ENCODE measurements around the gene TMEM234. TPM values are rescaled to one million over a fixed set of nuclear protein-coding genes. Genes with fewer than 3 reads are reported as not detected.

Gene TMEM234
- total and polyA plus RNA-seq, 7 donors = 4.4 to 23.1 (median 7.2) TPM

DNA sequence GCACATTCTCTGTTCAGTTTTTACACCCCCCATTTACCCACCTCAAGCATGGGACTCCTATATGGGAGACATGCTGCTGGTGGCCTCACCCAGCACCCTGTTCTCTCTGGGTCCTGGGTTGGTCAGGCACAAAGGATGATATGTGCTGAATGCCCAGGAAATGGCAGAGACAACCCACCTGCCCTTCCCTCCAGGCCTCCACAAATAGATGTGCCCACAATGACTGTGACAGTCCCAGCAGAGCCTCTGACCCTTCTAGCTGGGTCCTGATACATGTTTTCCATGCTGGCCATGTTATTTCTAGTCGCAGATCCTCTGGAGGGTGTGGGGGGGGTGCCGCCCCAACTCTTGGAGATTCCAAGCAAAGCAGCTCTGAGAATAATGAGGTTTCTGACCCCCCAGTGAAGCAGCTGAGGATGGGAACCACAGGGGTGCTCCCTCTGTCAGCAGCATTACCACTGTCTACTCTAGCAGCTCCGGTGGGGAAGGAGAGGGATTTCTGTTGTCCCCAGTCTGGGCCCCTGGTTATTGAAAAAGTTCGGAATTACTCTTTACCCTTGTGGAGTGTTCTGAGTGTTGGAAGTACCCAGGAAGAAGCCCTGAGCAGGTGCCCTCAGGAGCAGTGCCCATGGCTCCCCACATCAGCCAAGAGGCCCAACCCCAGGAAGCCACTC lies 23.0 kb downstream of the TMEM234 start:
- intact Hi-C loops (cut with DNase I) = no loop called here
- TF ChIP-seq POLR2A (IDR thresholded peaks at IDR 0.05) (no peak), POLR2AphosphoS5 (IDR thresholded peaks at IDR 0.05) (no peak), EP300 (IDR thresholded peaks at IDR 0.05) (no peak)
- TF ChIP-seq, protein P1, sequence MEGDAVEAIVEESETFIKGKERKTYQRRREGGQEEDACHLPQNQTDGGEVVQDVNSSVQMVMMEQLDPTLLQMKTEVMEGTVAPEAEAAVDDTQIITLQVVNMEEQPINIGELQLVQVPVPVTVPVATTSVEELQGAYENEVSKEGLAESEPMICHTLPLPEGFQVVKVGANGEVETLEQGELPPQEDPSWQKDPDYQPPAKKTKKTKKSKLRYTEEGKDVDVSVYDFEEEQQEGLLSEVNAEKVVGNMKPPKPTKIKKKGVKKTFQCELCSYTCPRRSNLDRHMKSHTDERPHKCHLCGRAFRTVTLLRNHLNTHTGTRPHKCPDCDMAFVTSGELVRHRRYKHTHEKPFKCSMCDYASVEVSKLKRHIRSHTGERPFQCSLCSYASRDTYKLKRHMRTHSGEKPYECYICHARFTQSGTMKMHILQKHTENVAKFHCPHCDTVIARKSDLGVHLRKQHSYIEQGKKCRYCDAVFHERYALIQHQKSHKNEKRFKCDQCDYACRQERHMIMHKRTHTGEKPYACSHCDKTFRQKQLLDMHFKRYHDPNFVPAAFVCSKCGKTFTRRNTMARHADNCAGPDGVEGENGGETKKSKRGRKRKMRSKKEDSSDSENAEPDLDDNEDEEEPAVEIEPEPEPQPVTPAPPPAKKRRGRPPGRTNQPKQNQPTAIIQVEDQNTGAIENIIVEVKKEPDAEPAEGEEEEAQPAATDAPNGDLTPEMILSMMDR (IDR thresholded peaks at IDR 0.05) = no peak
- H3K27me3 ChIP-seq = no peaks in the 10 kb centered on the region
- no peaks in the 10 kb centered on the region for H3K9me3 ChIP-seq
- peaks cover 11 to 40% (median 22%) of the 10 kb centered on the region in 4 donors for H3K36me3 ChIP-seq
- WGBS, 2 donors = 77 to 89% methylated on average over 4 of the region's 4 CpGs
- H3K27ac ChIP-seq = peak overlapping the region; percentile 85 to 90 (median 88)
- no peak for DNase-seq
- H3K4me1 ChIP-seq = peaks cover 0 to 30% (median 23%) of the 10 kb centered on the region in 4 donors
- no peak overlapping the region for H3K4me3 ChIP-seq

DNA sequence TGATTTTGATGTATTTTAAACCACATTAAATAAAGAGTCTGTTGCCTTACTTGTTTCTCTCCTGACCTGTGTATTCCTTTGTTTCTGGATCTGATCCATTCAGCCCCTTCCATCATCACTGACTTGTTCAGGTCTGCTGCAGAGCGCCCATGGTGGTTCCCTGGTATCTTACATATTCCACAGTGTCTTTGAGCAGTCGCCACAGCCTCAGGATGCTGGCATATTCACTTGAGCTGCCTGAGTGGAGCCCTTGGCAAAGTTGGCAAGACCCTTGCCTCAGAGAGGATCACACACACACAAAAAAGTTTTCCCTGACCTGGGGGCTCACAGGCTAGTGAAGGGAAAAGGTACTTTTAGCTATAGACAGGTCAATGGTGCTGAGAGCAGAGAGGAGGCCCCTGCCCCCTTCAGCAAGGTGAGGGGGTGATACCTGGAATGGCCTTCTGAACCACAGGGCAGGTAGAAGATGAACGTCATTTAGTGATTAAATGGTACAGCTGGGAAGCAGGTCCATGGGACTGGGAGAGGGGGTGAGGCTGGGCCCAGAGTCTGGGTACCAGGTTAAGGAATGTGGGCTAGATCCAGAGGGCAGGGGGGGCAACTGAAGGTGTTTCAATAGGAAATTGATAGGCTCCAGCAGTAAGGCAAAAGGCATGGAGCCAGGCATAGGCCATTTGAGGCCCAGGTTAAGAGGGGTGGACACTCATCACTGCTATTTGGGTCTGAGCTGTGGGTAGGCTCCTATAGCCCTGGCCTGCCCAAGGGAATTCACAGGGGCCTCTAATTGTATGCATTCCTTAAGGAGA lies 23.7 kb downstream of the TMEM234 start:
- DNase-seq = no peak
- Histone ChIP-seq H3K4me1 (peaks cover 0 to 30% (median 23%) of the 10 kb centered on the region in 4 donors), H3K9me3 (no peaks in the 10 kb centered on the region), H3K36me3 (peaks cover 18 to 47% (median 30%) of the 10 kb centered on the region in 4 donors), H3K27me3 (no peaks in the 10 kb centered on the region), H3K27ac (peak overlapping the region in 2 of 4 donors; percentile 88 to 89), H3K4me3 (no peak overlapping the region)
- intact Hi-C loops (cut with DNase I) = no loop called here
- WGBS, 2 donors = 84 to 85% methylated on average over 3 of the region's 3 CpGs
- TF ChIP-seq, protein P1 (IDR thresholded peaks at IDR 0.05) = no peak
- TF ChIP-seq EP300 (IDR thresholded peaks at IDR 0.05) (no peak), POLR2AphosphoS5 (IDR thresholded peaks at IDR 0.05) (no peak), POLR2A (IDR thresholded peaks at IDR 0.05) (no peak)

DNA sequence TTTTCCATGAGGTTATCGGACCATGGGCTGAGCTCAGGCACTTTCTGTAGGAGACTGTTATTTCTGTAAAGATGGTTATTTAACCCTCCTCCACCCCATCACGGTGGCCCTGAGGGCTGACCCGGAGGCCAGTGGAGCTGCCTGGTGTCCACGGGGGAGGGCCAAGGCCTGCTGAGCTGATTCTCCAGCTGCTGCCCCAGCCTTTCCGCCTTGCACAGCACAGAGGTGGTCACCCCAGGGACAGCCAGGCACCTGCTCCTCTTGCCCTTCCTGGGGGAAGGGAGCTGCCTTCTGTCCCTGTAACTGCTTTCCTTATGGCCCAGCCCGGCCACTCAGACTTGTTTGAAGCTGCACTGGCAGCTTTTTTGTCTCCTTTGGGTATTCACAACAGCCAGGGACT lies 24.3 kb downstream of the TMEM234 start:
- intact Hi-C loops (cut with DNase I) = no loop called here
- Histone ChIP-seq H3K27me3 (no peaks in the 10 kb centered on the region), H3K4me3 (no peak overlapping the region), H3K36me3 (peaks cover 24 to 53% (median 36%) of the 10 kb centered on the region in 4 donors), H3K9me3 (no peaks in the 10 kb centered on the region), H3K4me1 (peaks cover 0 to 30% (median 23%) of the 10 kb centered on the region in 4 donors), H3K27ac (no peak overlapping the region)
- DNase-seq = no peak
- TF ChIP-seq, protein P1 (IDR thresholded peaks at IDR 0.05) = no peak
- no peak for TF ChIP-seq POLR2AphosphoS5 (IDR thresholded peaks at IDR 0.05)
- TF ChIP-seq POLR2A (IDR thresholded peaks at IDR 0.05) = no peak
- TF ChIP-seq EP300 (IDR thresholded peaks at IDR 0.05) = no peak
- WGBS, 2 donors = 76 to 84% methylated on average over 6 of the region's 6 CpGs

DNA sequence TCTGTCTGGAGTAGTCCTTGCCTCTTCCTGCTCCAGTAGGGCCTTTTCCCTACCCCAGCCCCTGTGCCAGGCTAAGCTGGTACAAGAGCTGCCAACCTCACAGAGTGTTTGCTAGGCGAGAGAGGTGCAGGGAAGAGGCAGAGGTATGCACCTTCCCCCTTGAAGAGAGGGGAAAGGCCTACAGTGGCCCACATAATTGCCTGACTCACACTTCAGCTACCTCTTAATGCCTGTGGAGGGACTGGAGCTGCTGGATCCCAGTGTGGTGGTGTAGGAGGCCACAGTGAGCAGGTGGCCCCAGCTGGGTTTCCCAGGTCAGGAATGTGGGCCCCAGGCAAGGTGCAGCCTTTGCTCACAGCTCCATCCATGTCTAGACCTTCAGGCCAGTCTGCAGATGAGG lies 25.1 kb downstream of the TMEM234 start:
- no peak for DNase-seq
- Histone ChIP-seq H3K27me3 (no peaks in the 10 kb centered on the region), H3K36me3 (peaks cover 32 to 61% (median 44%) of the 10 kb centered on the region in 4 donors), H3K4me1 (peaks cover 0 to 25% (median 22%) of the 10 kb centered on the region in 4 donors), H3K27ac (no peak overlapping the region), H3K4me3 (no peak overlapping the region), H3K9me3 (no peaks in the 10 kb centered on the region)
- 92 to 94% methylated on average over 1 of the region's 1 CpG for WGBS, 2 donors
- no peak for TF ChIP-seq EP300 (IDR thresholded peaks at IDR 0.05)
- TF ChIP-seq POLR2A (IDR thresholded peaks at IDR 0.05) = no peak
- TF ChIP-seq POLR2AphosphoS5 (IDR thresholded peaks at IDR 0.05) = no peak
- TF ChIP-seq, protein P1 (IDR thresholded peaks at IDR 0.05) = no peak
- intact Hi-C loops (cut with DNase I) = no loop called here
